NCI-H1417 (cell line): ENCODE results near the gene FAM174B.
"Not testable (repeated sequence)": the region's sequence is repeated elsewhere in the genome, so short reads cannot be mapped to it uniquely, and the experiment has no call there.

ENCODE experiments used
- DNase-seq, 3 experiments: peaks; one replicate each; lab custom pipeline; 2025; lab: John Stamatoyannopoulos, UW

FAM174B gene

GRCh38 chr15:92619145-92620101, 36.2 kb downstream of the FAM174B start:
- no peak for DNase-seq

GRCh38 chr15:92617549-92618520, 37.7 kb downstream of the FAM174B start:
- DNase-seq: peak; percentile 29 to 96 (median 82)

- peak in 2 of 3 experiments; percentile 94 to 96 for DNase-seq
These were observed 38.7 kb downstream of the FAM174B start for GRCh38 chr15:92616621-92617548.

DNA sequence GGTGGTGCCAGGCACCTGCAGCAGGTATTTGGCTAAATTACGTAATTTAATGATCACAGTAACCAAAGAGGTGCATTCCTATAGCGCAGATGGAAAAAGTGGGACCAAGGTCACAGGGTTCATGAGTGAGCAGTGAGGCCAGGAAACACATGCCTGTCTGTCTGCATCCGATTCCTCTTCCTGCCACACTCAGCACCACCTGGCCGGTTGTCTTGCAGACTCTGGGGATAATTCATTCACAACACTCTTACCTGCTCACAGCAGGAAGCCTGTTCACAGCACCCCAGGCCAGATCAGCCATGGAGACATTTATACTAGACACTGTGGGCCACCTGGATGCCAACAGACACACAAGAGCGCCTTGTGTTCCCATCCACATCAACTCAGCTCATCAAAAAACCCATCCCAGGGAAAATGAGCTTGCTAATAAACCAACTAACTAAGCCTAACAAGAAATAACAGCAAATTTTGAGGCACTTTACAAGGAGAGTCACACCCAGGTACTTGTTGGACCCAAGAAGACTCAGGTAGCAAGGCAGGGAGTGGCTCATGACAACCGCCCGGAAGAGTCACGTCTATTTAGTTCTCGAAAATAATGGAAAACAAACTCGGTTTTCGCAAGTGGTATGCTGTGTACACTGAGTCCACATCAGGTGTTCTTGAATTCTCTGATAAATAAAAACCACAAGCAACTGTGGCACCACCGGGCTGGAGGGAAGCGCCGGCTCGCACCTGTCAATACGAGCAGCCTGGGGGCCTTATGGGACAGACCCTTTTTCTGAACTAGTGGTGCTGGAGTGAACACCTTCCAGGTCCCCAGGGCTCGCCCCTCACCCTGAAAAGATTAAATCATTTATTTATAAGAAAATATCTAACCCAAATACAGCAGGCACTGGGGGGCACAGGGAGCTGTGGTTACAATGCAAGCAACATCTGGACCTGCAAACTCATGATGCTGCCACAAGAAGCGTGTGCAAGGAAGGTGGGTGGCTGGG, 40.5 kb downstream of the FAM174B start:
- DNase-seq: peak; percentile 24 to 70 (median 52)

- DNase-seq: no peak
These were observed 41.3 kb downstream of the FAM174B start for GRCh38 chr15:92614301-92614700.

DNA sequence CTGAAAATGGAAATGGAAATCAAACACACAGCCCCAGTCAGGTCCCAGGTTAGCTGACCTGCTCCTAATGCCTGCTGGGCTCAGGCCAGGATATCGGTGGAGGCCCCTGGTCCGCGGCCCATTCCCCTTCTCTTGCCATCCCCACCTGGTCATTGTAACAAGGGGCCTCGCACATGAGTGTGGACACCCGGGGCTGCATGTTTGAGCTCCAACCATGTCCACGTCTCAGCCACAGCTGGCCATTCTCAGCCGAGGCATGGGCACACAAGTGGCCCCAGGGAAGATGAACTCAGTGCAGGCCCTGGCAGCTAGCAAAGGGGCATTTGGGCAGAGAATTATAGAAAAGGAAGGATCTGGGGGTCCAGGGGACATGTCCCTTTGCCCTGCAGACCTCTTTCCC, 41.7 kb downstream of the FAM174B start:
- DNase-seq: no peak

DNA sequence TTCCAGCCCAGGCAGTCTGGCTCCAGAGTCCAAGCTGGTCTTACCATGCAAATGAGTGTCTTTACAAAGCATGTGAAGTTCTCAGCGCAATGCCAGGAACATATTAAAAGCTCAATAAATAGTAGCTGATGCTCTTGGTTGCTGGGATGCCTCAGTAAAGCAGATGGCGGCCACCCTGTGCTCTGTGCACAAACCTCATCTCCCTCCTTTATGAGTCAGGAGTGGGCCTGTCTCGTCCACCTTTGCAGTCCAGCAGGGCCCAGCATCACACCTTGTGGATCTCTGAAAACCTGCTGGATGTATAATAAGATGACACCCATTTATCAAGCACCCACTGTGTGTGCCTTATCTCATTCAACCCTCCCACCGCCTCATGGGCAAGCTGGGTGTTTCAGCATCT, 42.7 kb downstream of the FAM174B start:
- no peak for DNase-seq

DNA sequence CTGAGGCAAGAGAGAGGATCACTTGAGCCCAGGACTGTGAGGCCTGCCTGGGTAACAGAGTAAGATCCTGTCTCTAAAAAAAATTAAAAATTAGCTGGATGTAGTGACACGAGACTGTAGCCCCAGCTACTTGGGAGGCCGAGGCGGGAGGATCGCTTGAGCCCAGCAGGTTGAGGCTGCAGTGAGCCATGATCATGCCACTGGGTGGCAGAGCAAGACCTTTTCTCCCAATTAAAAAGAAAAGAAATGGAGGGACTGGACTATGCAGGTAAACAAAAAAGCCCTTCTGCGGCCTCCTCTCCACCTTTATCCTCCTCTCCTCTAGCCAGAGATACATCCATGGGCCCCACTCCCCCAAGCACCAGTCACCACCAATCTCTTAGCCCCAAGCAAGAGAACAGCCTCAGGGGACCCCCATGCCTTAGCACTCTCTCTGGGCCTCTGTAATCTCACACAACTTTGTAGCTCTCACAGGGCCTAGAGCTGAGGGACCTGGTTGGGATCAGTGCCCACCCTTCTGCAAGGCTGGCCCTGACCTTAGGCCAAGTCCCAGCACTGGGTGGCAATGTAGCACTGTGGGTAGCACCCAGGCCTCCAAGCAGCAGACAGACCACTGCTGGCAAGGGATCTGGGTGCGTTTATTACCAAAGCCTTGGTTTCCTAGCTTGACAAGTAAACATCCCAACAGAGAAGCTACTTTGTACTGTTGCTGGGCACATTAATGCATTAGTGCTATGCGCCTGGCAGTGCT, 43.4 kb downstream of the FAM174B start:
- peak in 1 of 3 experiments; percentile 19 for DNase-seq

GRCh38 chr15:92611150-92611549, 44.4 kb downstream of the FAM174B start:
- no peak for DNase-seq

DNA sequence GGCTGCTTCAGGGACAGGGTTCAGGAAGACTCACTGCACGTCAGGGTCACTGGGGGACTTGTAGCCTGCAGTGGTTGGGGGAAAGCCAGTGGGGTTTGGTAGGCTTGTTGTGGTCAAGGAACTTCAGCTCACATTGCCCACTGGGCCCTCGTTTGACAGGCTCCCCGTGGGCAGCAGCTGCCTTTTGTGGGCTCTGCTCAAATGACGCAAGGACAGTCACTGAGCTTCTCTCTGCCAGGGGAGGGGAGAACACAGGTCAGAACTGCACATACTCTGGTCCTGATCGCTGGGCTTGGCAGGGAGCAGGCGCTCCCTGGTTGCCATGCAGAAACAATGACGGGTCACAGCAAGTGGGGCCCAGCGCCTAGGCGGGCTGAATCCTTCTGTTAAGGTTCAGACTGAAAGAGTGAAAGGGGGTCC, 45.5 kb downstream of the FAM174B start:
- DNase-seq: no peak

- DNase-seq: no peak
These were observed 46.5 kb downstream of the FAM174B start for GRCh38 chr15:92608866-92609700.

GRCh38 chr15:92606836-92607150, 48.8 kb downstream of the FAM174B start:
- DNase-seq: not testable (repeated sequence)

DNA sequence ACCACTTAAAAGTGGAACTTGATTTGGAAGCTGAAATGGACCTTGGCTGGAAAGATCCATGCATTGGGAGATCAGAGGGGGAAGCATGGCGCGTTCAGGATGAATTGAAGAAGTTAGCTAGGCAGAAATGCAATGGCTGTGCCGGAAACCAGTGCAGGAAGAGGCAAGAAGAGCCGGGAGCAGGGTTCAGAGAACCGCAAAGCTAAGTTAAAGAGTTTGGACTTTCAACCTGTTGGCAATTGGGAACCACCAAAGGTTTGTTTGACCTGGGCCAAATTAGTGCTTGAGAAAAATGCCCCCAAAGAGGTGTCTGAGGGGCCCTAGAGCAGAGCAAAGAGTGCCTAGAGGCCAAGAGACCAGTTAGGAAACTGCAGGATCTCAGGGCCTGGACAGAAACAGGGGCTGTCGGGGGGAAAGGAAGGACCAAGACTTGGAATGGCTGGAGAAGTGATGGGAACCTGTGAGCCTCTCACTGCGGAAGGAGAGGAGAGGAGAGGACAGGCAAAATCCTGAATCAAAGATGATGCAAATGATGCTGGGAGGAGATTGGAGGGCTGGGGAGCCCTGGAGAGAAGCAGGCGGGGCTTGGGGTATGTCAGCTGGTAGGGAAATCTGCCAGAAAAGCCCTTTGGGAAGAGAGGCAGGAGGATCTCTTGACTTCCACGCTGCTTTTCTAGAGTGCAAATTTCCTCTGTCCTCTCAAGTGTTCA, 49.3 kb downstream of the FAM174B start:
- peak in 1 of 3 experiments; percentile 97 for DNase-seq

DNA sequence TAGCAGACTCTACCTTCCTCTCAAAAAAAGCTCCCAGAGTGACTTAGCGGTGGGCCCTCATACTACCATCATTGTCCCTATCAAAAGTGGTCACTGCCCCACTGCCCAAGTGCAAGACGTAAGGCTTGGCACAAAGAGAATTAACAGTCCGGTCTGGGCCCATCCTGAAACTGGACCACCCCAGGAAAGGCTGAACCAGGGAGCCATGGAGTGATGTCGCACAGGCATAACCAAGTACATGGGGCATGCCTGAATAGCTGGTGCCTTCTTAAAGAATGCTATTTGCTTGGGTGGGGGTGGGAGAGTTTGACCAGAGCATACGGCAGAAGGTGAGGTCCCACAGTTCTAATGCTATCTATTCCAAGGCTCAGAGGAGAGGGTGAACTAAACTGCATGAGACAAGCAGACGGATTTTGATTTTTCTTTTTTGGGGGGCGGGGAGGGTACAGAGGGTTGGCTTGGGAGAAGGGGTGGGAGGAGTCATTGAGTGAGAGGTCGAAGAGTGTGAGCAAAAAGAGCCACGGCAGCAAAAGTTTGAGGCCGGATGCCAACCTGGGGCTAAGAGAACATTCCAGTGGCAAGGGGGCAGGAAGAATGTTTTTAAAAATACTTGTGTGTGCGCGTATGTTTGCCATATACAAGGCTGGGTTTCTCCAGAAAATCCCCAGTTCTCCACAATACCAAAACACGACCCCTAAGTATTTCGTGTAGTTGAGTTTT, 50.2 kb downstream of the FAM174B start:
- DNase-seq: no peak

DNA sequence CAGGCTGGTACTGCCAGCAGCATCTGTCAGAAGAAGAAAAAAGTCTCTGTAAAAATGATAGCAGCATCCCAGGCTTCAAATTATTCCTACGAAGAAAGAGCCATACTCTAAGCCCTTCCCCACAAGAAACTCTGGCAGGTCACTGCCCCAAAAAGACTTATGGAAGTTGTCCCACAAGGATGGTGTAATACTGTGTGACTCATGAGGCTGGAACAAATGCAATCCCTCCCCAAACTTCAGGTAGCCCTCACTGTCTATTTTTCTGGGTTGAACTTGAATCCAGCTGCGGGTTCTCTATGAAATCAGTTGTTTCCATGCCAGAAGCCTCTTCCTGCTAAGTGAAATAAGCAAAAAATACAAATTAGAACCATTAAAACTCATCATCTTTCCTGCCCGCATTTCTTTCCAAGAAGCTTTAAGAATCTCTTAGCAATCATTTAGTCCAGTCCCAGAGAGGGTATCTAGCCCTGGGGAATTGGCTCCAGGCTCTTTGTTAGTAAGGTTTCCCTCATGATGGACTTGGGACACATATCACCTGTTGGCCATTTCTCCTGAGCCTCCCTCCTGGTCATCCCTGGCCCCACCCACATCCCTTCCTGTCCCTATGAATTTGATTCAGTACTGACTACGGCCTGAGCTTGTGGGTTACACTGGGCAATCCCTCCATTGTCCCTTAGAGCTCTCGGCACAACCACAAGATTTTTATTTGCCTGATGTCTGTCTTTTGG, 51.7 kb downstream of the FAM174B start:
- no peak for DNase-seq

DNA sequence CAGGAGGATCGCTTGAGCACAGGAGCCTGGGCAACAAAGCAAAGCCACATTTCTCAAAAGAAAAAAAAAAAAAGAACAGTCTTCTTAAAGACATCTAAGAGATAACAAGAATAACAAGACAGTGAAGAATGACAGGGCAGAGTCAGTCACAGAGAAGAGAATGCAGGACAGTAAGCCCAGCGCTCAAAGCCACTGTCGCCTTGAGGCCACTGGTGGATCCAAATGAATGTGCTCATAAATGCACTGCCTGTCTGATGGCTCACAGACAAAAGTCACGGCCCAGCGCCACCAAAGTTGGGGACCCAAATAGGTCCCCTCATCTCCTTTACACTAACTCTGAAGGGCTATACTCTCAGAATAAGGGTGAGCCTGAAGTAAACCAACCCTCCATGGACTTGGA, 52.3 kb downstream of the FAM174B start:
- no peak for DNase-seq

DNA sequence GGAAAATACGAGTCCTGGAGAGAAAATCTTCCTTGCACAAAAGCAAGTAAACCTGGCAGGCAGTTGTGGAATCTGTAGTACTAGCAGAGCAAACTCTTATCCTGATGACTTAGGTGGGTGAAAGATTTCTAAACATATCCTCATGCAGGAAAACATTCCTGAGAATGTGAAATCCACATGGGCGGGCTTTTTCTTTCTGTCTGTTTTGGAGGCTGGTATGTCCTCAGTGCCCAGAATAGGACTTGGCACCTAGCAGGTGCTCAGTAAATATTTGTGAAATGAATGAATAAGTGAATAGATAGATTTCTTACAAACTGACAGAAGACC, 53.3 kb downstream of the FAM174B start:
- no peak for DNase-seq
